IMR-90 (cell line): Measurements from ENCODE around the gene TWIST2. TPM values are rescaled to one million over a fixed set of nuclear protein-coding genes. Genes with fewer than 3 reads are reported as not detected.

Experiments used
- ATAC-seq: fragments of 200-7000 bp; cut with Tn5 transposase; 2 replicates; pipeline ENCODE4 v1.9.1; 2020; ENCODE audit warnings: low read depth, mild to moderate bottlenecking, moderate library complexity
- BruUV-seq: library from RNA; stranded (reverse); fragments of 400-500 nt; replicated peaks from 2 replicates; lab custom pipeline; 2021; lab: Mats Ljungman, UMichigan
- CTCF ChIA-PET: fragments of 300-600 bp; formaldehyde crosslinking; extraction: SDS; loops from one replicate; lab custom pipeline; 2021; ENCODE audit warnings: antibody characterized with exemption; lab: Yijun Ruan, JAX
- POLR2A ChIA-PET: fragments of 300-600 bp; sonication (Branson Sonifier 250); formaldehyde crosslinking; loops from one replicate; lab custom pipeline; 2022; ENCODE audit warnings: antibody characterized with exemption; ENCODE audit not compliant: unreplicated experiment; lab: Charles Lee
- DNase-seq: peaks from one replicate; pipeline ENCODE4 v3.0.0; 2013
- H2AFZ ChIP-seq: replicated peaks from 2 replicates; pipeline ENCODE3; 2013; ENCODE audit warnings: low read length, mild to moderate bottlenecking; ENCODE audit not compliant: poor library complexity
- H2AK5ac ChIP-seq: 2 replicates; pipeline ENCODE4 v1.6.1; 2013; ENCODE audit warnings: low read depth, low read length, inconsistent platforms
- H2AK9ac ChIP-seq: replicated peaks from 2 replicates; pipeline ENCODE3; 2013; ENCODE audit warnings: mild to moderate bottlenecking, low read depth, low read length, moderate library complexity; ENCODE audit not compliant: poor library complexity
- H2BK120ac ChIP-seq: 2 replicates; pipeline ENCODE4 v1.6.1; 2013; ENCODE audit warnings: low read depth, low read length, inconsistent platforms
- H2BK15ac ChIP-seq: 3 replicates; pipeline ENCODE4 v1.6.1; 2013; ENCODE audit warnings: low read depth, low read length, inconsistent platforms
- H2BK20ac ChIP-seq: 2 replicates; pipeline ENCODE4 v1.6.1; 2013; ENCODE audit warnings: low read depth, mild to moderate bottlenecking, inconsistent platforms, low read length, moderate library complexity
- H2BK5ac ChIP-seq: 2 replicates; pipeline ENCODE4 v1.6.1; 2013; ENCODE audit warnings: mild to moderate bottlenecking, low read depth, low read length, inconsistent platforms; ENCODE audit not compliant: poor library complexity, severe bottlenecking
- H3K14ac ChIP-seq: replicated peaks from 2 replicates; pipeline ENCODE4 v1.6.1; 2013; ENCODE audit warnings: low read depth, low read length, inconsistent platforms
- H3K18ac ChIP-seq: 2 replicates; pipeline ENCODE4 v1.6.1; 2013; ENCODE audit warnings: low read depth, low read length, control low read depth
- H3K23ac ChIP-seq: 2 replicates; pipeline ENCODE4 v1.6.1; 2013; ENCODE audit warnings: low read depth, low read length, inconsistent platforms
- H3K27ac ChIP-seq: 2 replicates; pipeline ENCODE4 v1.5.1; 2013; ENCODE audit warnings: mild to moderate bottlenecking, control low read depth, low read length; ENCODE audit not compliant: insufficient read depth
- H3K27me3 ChIP-seq: 2 replicates; pipeline ENCODE4 v1.6.1; 2013; ENCODE audit warnings: low read length; ENCODE audit not compliant: control insufficient read depth, insufficient read depth
- H3K36me3 ChIP-seq: 2 replicates; pipeline ENCODE4 v1.6.1; 2013; ENCODE audit warnings: low read length, mixed read lengths; ENCODE audit not compliant: control insufficient read depth, insufficient read depth
- H3K4ac ChIP-seq: 2 replicates; pipeline ENCODE4 v1.6.1; 2013; ENCODE audit warnings: low read depth, low read length, inconsistent platforms
- H3K4me1 ChIP-seq: 2 replicates; pipeline ENCODE4 v1.6.1; 2013; ENCODE audit warnings: low read length, mixed read lengths; ENCODE audit not compliant: control insufficient read depth, insufficient read depth
- H3K4me2 ChIP-seq: 2 replicates; pipeline ENCODE4 v1.6.1; 2013; ENCODE audit warnings: low read depth, mild to moderate bottlenecking, control low read depth, low read length, moderate library complexity
- H3K4me3 ChIP-seq: 2 replicates; pipeline ENCODE4 v1.5.1; 2013; ENCODE audit warnings: low read depth, mild to moderate bottlenecking, control low read depth, low read length, moderate library complexity; ENCODE audit not compliant: insufficient read depth
- H3K56ac ChIP-seq: 2 replicates; pipeline ENCODE4 v1.6.1; 2013; ENCODE audit warnings: low read length, inconsistent platforms; ENCODE audit not compliant: insufficient read depth; ENCODE audit errors: extremely low read depth
- H3K79me1 ChIP-seq, 2 experiments: 2 replicates each; pipeline ENCODE4 v1.6.1; 2013; ENCODE audit warnings: low read length in 2 of 2, inconsistent platforms in 1 of 2, low read depth in 1 of 2
- H3K9ac ChIP-seq: 2 replicates; pipeline ENCODE4 v1.6.1; 2013; ENCODE audit warnings: low read depth, low read length, control low read depth
- H3K9me1 ChIP-seq: 2 replicates; pipeline ENCODE4 v1.6.1; 2013; ENCODE audit warnings: low read length, inconsistent platforms; ENCODE audit not compliant: insufficient read depth
- H3K9me3 ChIP-seq: 2 replicates; pipeline ENCODE4 v1.6.1; 2013; ENCODE audit warnings: low read length; ENCODE audit not compliant: control insufficient read depth, insufficient read depth
- H4K20me1 ChIP-seq: 2 replicates; pipeline ENCODE4 v1.6.1; 2013; ENCODE audit warnings: low read length, inconsistent platforms; ENCODE audit not compliant: insufficient read depth
- H4K5ac ChIP-seq: 2 replicates; pipeline ENCODE4 v1.6.1; 2013; ENCODE audit warnings: mild to moderate bottlenecking, low read depth, low read length, control low read depth
- H4K8ac ChIP-seq, 2 experiments: 2 replicates each; pipeline ENCODE4 v1.6.1; 2013; ENCODE audit warnings: low read depth in 2 of 2, low read length in 2 of 2, control low read depth in 1 of 2, inconsistent platforms in 1 of 2
- H4K91ac ChIP-seq: 2 replicates; pipeline ENCODE4 v1.6.1; 2013; ENCODE audit warnings: low read depth, low read length, inconsistent platforms; ENCODE audit not compliant: insufficient read depth
- CEBPB ChIP-seq: IDR thresholded peaks from 2 replicates; pipeline ENCODE4 v1.6.1; 2012; ENCODE audit warnings: low read depth, low read length, improper control_type of control experiment
- CHD1 ChIP-seq: IDR thresholded peaks from 2 replicates; pipeline ENCODE4 v1.6.1; 2012; ENCODE audit warnings: low read depth, low read length, improper control_type of control experiment
- FOS ChIP-seq: fragments of 150-350 bp; IDR thresholded peaks from 2 replicates; pipeline ENCODE4 v1.6.1; 2016; ENCODE audit warnings: low read depth, low read length
- MAFK ChIP-seq: IDR thresholded peaks from 2 replicates; pipeline ENCODE4 v1.6.1; 2012; ENCODE audit warnings: low read depth, low read length, improper control_type of control experiment
- MAZ ChIP-seq: IDR thresholded peaks from 2 replicates; pipeline ENCODE4 v1.6.1; 2012; ENCODE audit warnings: low read depth, mild to moderate bottlenecking, low read length, improper control_type of control experiment, moderate library complexity, borderline replicate concordance
- MXI1 ChIP-seq: IDR thresholded peaks from 2 replicates; pipeline ENCODE4 v1.6.1; 2012; ENCODE audit warnings: low read depth, mild to moderate bottlenecking, low read length, moderate library complexity, borderline replicate concordance
- NFE2L2 ChIP-seq: fragments of 150-350 bp; IDR thresholded peaks from 2 replicates; pipeline ENCODE4 v1.6.1; 2016; ENCODE audit warnings: low read depth, mild to moderate bottlenecking, low read length
- POLR2A ChIP-seq: IDR thresholded peaks from 2 replicates; pipeline ENCODE4 v1.6.1; 2012; ENCODE audit warnings: mild to moderate bottlenecking, low read depth, low read length
- RAD21 ChIP-seq: IDR thresholded peaks from 2 replicates; pipeline ENCODE4 v1.6.1; 2012; ENCODE audit warnings: low read length, improper control_type of control experiment
- RCOR1 ChIP-seq: IDR thresholded peaks from 2 replicates; pipeline ENCODE4 v1.6.1; 2012; ENCODE audit warnings: mild to moderate bottlenecking, low read length, improper control_type of control experiment; ENCODE audit not compliant: insufficient replicate concordance
- RFX5 ChIP-seq: IDR thresholded peaks from 2 replicates; pipeline ENCODE4 v1.8.0; 2012; ENCODE audit warnings: low read depth, mild to moderate bottlenecking, low read length, moderate library complexity
- SMC3 ChIP-seq: fragments of 150-350 bp; IDR thresholded peaks from 2 replicates; pipeline ENCODE4 v1.6.1; 2016; ENCODE audit warnings: low read depth, mild to moderate bottlenecking, antibody characterized with exemption, low read length, moderate library complexity
- WGBS, 2 experiments: methylation state at CpG; one replicate each; pipeline versions ENCODE4 v1.1.5 to v1.1.7; 2013; ENCODE audit warnings: missing lambda C conversion rate in 2 of 2; ENCODE audit not compliant: insufficient read length in 1 of 2; ENCODE audit errors: extremely low coverage in 2 of 2; 5-methylcytosine and 5-hydroxymethylcytosine counted together
- dilution Hi-C: fragments of 300-500 bp; cut with HindIII; formaldehyde crosslinking; loops from one replicate; pipeline ENCODE4 v1.14.3; 2018; ENCODE audit warnings: low sequenced_read_pairs; ENCODE audit not compliant: unreplicated experiment
- in situ Hi-C: fragments of 300-500 bp; cut with MboI; formaldehyde crosslinking; loops from 3 replicates; pipeline ENCODE4 v1.14.3; 2019; ENCODE audit warnings: low sequenced_read_pairs, inconsistent platforms, mixed read lengths
- intact Hi-C: fragments of 100-400 bp; cut with micrococcal nuclease; formaldehyde crosslinking; loops from 2 replicates; pipeline ENCODE4 v1.10.0; 2022
- polyA plus RNA-seq, 3 experiments: library from polyadenylated mRNA; depleted of rRNA; stranded (reverse); fragments of >200 nt; gene quantifications; 2 replicates each; pipeline ENCODE4 v1.2.3, GENCODE V29; 2012; ENCODE audit warnings: low replicate concordance in 1 of 3
- total RNA-seq: library from RNA; depleted of rRNA; stranded (reverse); fragments of >200 nt; gene quantifications from 2 replicates; pipeline ENCODE4 v1.2.3, GENCODE V29; 2012
- TF ChIP-seq, protein P1 (sequence below): fragments of 150-350 bp; IDR thresholded peaks from 2 replicates; pipeline ENCODE4 v1.6.1; 2016; ENCODE audit warnings: low read depth, mild to moderate bottlenecking, low read length, moderate library complexity, borderline replicate concordance
- TF ChIP-seq, protein P2 (sequence below): fragments of 150-350 bp; IDR thresholded peaks from 2 replicates; pipeline ENCODE4 v1.6.1; 2017; ENCODE audit warnings: mild to moderate bottlenecking, antibody characterized with exemption, low read length, low read depth
- TF ChIP-seq, protein P3 (sequence below): conservative IDR thresholded peaks from 2 replicates; pipeline ENCODE4 v1.5.1; 2012; ENCODE audit warnings: mild to moderate bottlenecking, low read depth, low read length, improper control_type of control experiment

The TWIST2 gene
- total and polyA plus RNA-seq, 2 of the 4 experiments (the other 2 are of a cell fraction), result 9.3 to 33.6 TPM

DNA sequence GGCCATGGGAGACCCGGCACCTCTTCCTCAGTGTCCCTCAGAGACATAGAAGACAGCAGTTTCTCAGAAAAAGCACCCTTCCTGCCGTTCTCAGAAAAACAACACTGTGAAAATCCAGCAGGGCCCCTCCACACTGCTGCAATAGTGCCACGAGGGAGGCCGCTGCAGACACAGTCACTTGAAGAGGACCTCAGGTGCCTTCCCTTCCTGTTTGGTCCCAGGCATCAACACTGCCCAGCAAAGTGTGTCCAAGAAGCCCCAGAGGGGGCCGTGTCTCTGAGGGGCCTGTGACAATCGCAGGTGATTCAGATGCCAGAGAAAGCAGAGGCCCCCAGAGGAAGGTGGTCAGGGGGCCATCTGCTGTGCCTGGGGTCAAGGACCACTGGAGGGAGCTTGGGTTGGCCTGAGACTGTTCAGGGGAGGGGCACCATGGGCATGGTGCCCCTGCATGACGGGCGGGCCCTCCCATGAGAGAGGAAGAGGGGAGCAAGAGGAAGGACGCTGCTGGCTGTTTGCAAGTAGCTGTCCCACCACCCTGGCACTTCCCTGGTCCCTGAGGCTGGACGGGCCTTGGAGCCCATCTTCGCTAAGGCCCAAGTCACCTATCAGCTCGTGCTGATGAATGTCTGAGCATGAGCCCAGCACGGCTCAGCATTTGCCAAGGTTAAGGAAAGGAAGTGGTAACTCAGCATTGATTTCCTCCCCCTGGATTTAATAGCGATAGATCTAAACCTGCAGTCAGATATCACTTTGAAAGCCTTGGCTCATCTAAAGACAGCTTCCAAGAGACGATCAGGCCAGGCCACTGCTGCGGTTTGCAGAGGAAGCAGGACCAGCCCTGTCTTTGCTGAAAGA, 9.1 kb downstream of the TWIST2 start:
- H3K4me3 ChIP-seq, result no peak overlapping the region
- peaks cover 46 to 86% of the 10 kb centered on the region in 2 experiments for H3K79me1 ChIP-seq
- no peak overlapping the region for H3K14ac ChIP-seq
- no peak overlapping the region for H2BK15ac ChIP-seq
- H2AK9ac ChIP-seq, result no peak overlapping the region
- H2AFZ ChIP-seq, result no peak overlapping the region
- no peak overlapping the region for H4K8ac ChIP-seq
- H3K4ac ChIP-seq, result no peak overlapping the region
- ChIA-PET CTCF (no interaction called here), POLR2A (no interaction called here)
- intact Hi-C loops, result no loop called here
- H3K4me2 ChIP-seq, result no peak overlapping the region
- BruUV-seq, result no TSS peak
- peaks cover 6% of the 10 kb centered on the region for H3K4me1 ChIP-seq
- H3K18ac ChIP-seq, result no peak overlapping the region
- H3K36me3 ChIP-seq, result peaks cover 18% of the 10 kb centered on the region
- H2BK20ac ChIP-seq, result no peak overlapping the region
- no peak overlapping the region for H3K9ac ChIP-seq
- H4K5ac ChIP-seq, result no peak overlapping the region
- no peak overlapping the region for H3K23ac ChIP-seq
- H3K27ac ChIP-seq, result no peak overlapping the region
- dilution Hi-C loops, result no loop called here
- no peaks in the 10 kb centered on the region for H3K9me3 ChIP-seq
- DNase-seq (no peak), ATAC-seq (no peak)
- H2AK5ac ChIP-seq, result no peak overlapping the region
- H3K9me1 ChIP-seq, result peaks cover 18% of the 10 kb centered on the region
- no peaks in the 10 kb centered on the region for H3K27me3 ChIP-seq
- whole genome bisulfite sequencing, 2 experiments, result 95% methylated on average over 11 of the region's 16 CpGs; no CpG with 5 or more reads in 1 of the 2 experiments
- H2BK120ac ChIP-seq, result no peak overlapping the region
- no peak overlapping the region for H4K91ac ChIP-seq
- in situ Hi-C loops, result no loop called here
- H2BK5ac ChIP-seq, result no peak overlapping the region
- peaks cover 8% of the 10 kb centered on the region for H4K20me1 ChIP-seq
- H3K56ac ChIP-seq, result no peak overlapping the region
- TF ChIP-seq, protein P1, sequence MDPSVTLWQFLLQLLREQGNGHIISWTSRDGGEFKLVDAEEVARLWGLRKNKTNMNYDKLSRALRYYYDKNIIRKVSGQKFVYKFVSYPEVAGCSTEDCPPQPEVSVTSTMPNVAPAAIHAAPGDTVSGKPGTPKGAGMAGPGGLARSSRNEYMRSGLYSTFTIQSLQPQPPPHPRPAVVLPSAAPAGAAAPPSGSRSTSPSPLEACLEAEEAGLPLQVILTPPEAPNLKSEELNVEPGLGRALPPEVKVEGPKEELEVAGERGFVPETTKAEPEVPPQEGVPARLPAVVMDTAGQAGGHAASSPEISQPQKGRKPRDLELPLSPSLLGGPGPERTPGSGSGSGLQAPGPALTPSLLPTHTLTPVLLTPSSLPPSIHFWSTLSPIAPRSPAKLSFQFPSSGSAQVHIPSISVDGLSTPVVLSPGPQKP, result no peak
- TF ChIP-seq MAFK (no peak), RCOR1 (no peak), MXI1 (no peak), CHD1 (no peak), SMC3 (no peak), POLR2A (no peak), FOS (no peak), MAZ (no peak), NFE2L2 (no peak), RFX5 (no peak), CEBPB (no peak), RAD21 (no peak)
- TF ChIP-seq, protein P2, sequence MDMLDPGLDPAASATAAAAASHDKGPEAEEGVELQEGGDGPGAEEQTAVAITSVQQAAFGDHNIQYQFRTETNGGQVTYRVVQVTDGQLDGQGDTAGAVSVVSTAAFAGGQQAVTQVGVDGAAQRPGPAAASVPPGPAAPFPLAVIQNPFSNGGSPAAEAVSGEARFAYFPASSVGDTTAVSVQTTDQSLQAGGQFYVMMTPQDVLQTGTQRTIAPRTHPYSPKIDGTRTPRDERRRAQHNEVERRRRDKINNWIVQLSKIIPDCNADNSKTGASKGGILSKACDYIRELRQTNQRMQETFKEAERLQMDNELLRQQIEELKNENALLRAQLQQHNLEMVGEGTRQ, result no peak
- TF ChIP-seq, protein P3, sequence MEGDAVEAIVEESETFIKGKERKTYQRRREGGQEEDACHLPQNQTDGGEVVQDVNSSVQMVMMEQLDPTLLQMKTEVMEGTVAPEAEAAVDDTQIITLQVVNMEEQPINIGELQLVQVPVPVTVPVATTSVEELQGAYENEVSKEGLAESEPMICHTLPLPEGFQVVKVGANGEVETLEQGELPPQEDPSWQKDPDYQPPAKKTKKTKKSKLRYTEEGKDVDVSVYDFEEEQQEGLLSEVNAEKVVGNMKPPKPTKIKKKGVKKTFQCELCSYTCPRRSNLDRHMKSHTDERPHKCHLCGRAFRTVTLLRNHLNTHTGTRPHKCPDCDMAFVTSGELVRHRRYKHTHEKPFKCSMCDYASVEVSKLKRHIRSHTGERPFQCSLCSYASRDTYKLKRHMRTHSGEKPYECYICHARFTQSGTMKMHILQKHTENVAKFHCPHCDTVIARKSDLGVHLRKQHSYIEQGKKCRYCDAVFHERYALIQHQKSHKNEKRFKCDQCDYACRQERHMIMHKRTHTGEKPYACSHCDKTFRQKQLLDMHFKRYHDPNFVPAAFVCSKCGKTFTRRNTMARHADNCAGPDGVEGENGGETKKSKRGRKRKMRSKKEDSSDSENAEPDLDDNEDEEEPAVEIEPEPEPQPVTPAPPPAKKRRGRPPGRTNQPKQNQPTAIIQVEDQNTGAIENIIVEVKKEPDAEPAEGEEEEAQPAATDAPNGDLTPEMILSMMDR, result no peak
